22Rv1 (cell line): ENCODE data around the gene PFKL.

Experiments
- CTCF ChIP-seq: fragments of 450-650 bp; IDR thresholded peaks from 2 replicates; pipeline ENCODE4 v1.5.1; 2017; ENCODE audit warnings: mild to moderate bottlenecking
- ZFX ChIP-seq: fragments of 450-650 bp; IDR thresholded peaks from 2 replicates; pipeline ENCODE4 v1.6.1; 2017; ENCODE audit warnings: antibody characterized with exemption, borderline replicate concordance

- no peak for TF ChIP-seq CTCF
- TF ChIP-seq ZFX: no peak
Observed at GRCh38 chr21:44329971-44330681, 30.3 kb downstream of the PFKL start.
